HG02571 (cell line): ENCODE results near the gene RNASE13.
"Not testable (repeated sequence)": the region's sequence is repeated elsewhere in the genome, so short reads cannot be mapped to it uniquely, and the experiment has no call there.

ENCODE experiments used
- ATAC-seq: cut with Tn5 transposase; IDR thresholded peaks from one replicate; pipeline ENCODE4 v1.9.1; 2021; ENCODE audit warnings: mild to moderate bottlenecking, moderate library complexity; ENCODE audit not compliant: unreplicated experiment

Gene RNASE13

DNA sequence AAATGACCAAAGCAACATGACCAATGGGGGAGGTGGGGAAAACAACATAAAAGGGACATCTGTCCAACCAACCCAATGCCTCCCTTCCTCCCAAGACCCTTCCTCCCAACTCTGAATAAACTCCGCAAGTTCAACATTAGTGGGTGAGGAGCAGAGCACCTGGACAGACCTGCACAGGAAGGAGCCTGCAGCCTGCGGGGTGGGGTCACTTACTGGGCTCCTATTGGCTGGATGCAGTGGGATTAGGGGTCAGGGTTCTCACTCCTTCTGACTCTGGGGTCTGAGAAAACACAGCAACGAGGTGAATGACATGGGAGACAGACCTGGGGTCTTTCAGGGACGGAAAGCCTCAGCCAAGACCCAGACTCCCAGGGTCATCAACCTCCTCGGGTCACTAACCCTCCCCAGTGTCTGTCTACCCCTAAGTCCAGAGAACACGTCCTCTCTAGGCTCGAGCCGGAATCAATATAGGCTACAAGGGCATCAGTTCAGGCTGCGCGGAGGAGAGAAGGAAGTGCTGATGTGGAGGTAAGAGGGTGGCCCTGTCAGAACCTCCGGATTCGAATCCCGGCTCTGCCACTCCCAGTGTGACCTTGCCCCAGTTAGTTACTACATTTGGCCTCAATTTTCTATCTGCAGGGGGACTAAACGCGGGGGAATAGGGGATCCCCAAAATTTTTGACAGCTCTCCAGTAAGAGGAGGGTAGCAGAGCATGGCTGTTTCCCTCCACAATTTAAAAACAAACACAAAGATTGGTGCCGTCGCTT, 10.6 kb downstream of the RNASE13 start:
- ATAC-seq = no peak

- ATAC-seq = no peak
Observed at GRCh38 chr14:21023174-21023573, 11.4 kb downstream of the RNASE13 start.

DNA sequence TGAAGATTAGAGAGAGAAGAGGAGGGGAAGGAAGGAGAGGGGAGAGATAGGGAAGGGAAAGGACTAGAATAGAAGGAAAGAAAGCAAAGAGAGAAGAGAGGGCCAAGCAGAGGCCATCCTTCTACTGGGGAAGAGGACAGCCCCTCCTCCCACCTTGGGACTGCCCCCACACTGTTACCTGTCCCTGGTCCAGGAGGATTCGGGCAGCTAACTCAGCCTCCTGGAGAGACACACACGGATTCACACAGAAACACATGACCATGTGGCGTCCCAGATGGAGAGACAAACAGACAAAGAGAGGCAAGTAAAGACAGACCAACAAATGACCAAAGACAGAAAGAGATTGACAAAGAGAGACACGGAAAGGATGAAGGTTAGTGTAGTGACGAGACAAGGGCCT, 11.9 kb downstream of the RNASE13 start:
- no peak for ATAC-seq

DNA sequence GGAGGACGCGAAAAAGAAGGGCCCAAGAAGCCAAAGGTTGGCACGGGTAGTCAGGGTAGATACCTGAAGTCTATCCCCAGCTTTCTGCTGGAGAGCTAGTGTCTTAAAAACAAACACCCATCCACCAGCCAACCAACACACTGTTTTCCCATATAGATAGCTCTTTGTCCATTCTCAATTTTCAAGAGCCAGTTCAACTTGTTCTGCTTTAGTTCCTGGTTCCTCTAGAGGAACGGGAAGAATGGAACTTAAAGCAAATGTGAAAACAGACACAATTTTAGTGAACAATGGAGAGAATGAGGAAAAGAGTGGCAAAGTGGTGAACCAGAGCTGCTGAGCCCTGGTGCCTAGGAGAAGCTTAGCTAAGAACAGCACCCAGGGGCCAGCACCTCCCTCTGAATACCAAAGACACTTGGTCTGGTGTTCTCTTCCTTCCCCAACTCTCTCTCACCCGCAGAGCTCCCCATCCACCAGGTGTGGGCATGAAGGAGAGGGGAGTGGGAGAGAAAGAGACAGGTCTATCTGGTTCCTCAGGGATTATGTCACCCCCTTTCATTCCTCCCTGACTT, 13.5 kb downstream of the RNASE13 start:
- no peak for ATAC-seq

DNA sequence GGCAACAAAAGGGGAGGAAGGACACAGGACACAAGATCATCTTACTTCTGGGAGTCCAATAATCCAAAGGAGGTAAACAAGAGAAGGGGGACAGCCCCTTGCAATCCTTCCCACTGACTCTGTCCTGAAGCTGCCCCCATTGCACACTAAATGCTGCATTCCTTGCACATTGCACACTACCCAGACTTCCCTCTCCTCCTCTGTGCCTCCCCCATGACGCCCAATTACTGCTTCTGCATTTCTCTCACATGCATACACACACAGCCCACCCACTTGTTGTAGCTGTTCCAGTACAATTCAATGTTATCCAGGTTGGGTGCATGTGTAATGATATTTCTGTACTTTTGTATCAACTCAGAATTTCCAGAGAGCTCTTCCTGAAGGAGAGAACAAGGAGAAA, 15.2 kb downstream of the RNASE13 start:
- ATAC-seq = no peak

DNA sequence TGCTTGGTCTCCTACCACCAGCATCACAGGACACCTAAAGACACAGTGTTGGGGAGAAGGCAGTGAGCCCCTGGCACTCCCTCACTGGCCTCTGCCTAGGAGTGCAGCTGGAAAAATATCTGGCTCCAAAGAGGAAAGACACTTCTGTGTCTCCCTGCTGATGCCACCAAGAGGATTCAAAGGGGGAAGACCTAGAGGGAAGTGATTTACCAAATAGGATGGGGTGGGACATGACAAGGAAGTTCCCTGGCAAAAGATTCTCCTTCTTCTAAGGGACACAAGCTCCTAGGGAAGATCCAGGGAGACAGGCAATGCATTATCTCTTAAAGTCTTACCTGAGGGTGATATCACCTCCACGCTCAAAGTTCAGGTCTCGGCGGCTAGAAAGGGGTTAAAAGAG, 15.8 kb downstream of the RNASE13 start:
- ATAC-seq = no peak

DNA sequence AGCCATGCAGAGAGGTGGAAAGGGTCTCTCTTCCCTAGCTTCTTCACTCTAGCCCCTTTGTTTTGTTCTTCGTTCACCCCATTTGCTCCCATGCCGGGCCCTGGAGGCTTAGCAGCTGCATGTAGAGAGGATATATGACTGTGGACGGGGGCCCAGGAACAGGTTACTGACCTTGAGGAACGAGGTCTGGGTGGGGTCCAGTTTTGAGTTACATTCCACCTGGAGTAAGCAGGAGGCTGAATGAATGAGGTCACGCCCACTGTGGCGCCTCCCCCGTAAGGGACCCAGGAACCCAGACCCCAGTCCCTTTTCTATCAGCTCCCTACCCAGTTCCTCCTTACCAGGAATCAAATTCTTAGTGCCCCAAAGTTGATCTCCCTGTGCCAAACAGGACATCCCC, 16.3 kb downstream of the RNASE13 start:
- no peak for ATAC-seq

GRCh38 chr14:21017528-21018245, 16.9 kb downstream of the RNASE13 start:
- no peak for ATAC-seq

- no peak for ATAC-seq
Observed at GRCh38 chr14:21016413-21017190, 18.0 kb downstream of the RNASE13 start.

- no peak for ATAC-seq
Observed at GRCh38 chr14:21015312-21015711, 19.3 kb downstream of the RNASE13 start.

GRCh38 chr14:21014761-21015190, 19.8 kb downstream of the RNASE13 start:
- no peak for ATAC-seq

DNA sequence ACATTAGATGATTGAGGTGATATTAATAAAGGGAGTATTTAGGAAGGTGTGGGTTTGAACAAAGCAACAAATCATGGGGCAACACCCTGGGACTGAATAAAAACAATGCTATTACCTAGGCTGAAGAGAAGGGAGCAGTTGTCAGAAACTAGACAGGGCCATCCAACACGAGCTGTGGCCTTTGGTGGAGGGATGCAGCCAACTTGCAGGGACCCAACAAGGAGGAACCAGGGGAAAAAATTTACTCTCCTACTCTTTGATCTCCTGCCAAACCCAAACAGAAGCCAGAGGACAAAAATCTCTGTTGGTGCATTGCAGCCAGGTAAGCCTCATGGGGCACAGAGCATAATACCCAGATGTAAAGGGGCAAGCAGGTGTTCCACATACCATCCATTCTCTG, 23.5 kb downstream of the RNASE13 start:
- no peak for ATAC-seq

GRCh38 chr14:21009721-21010120, 24.9 kb downstream of the RNASE13 start:
- ATAC-seq = not testable (repeated sequence)

GRCh38 chr14:21003788-21004346, 30.7 kb downstream of the RNASE13 start:
- ATAC-seq = no peak

DNA sequence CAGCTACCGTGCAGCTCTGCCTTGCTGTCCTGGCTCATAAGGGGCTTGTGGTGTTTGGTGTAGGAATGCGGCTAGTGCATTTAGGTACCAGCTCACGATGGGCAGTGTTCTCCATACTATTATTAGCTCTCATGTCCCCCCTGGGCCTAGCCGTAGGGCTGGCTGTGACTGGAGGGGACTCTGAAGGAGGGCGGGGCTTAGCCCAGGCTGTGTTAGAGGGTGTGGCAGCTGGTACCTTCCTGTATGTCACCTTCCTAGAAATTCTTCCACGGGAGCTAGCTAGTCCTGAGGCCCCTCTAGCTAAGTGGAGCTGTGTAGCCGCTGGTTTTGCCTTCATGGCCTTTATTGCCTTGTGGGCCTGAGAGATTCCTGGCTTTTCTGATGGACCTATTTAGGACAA, 33.4 kb downstream of the RNASE13 start:
- ATAC-seq = no peak

DNA sequence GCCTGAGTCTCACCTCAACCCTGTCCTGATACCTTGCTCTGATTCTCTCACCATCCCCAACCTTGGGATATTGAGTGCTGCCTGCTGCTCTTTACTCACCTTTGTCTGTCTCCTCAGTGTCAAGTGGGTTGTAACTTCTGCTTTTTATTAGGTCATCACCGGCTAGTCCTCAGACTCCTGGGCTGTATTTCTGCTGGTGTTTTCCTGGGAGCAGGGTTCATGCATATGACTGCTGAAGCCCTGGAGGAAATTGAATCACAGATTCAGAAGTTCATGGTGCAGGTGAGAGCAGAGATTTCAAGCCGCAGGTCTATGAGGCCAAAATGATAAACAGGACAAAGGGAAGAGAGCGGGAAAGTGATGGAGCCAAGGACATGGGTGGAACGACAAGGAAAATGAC, 35.0 kb downstream of the RNASE13 start:
- ATAC-seq = no peak

- no peak for ATAC-seq
Observed at GRCh38 chr14:20998674-20999366, 35.8 kb downstream of the RNASE13 start, which contains the start of gene SLC39A2. TSS of gene SLC39A2 (plus strand) at chr14:20999293. CDS start at chr14:20999447, 154 bp downstream.

DNA sequence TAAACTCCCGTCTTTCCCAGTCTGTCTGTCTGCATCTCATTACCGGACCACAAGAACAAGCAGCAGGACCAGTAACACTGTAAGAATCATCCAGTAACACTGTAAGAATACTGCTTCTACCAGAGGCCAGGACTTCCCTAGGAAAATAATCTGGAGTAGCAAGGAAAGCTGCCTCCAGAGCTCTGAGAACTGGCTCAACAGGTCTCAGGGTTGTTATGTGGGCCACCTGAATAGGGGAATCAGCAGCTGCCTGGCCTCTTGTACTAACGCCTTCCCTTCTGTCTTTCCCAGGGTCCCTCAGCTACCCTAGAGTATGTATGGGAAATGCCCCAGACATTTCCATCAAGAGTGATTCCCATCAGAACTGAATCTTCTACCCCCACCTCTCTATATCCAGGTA, 36.5 kb downstream of the RNASE13 start:
- ATAC-seq = no peak

- no peak for ATAC-seq
Observed at GRCh38 chr14:20997564-20997963, 37.0 kb downstream of the RNASE13 start.

DNA sequence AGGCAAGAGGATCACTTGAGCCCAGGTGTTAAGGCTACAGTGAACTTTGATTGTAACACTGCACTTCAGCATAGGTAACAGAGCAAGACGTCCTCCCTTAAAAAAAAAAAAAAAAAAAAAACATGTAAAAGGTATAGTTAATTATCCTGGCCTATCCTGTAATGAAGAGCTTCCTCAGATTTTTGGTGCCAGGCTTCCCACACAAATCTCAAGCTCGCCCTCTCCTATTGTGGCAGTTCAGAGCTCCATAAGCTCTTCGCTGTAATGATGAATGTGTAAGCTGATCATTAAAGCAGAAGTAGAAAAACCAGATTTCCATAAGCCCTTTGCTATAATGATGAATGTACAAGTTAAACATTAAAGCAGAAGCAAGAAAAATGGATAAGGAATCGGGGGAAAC, 37.5 kb downstream of the RNASE13 start:
- ATAC-seq = no peak
